Stimulated activated CD4-positive, alpha-beta T cell treated with anti-CD3 and anti-CD28 coated beads, Interleukin-1b, Interleukin-23, amount 100 ng/mL, for 48 hours (primary cell): ENCODE measurements around the gene RPS18.
A peak's percentile ranks its signal among the peaks of the same experiment; 100 is the strongest.

Source experiments
- DNase-seq: peaks from one replicate; pipeline ENCODE4 v3.0.0-alpha.2; 2020

The RPS18 gene

DNA sequence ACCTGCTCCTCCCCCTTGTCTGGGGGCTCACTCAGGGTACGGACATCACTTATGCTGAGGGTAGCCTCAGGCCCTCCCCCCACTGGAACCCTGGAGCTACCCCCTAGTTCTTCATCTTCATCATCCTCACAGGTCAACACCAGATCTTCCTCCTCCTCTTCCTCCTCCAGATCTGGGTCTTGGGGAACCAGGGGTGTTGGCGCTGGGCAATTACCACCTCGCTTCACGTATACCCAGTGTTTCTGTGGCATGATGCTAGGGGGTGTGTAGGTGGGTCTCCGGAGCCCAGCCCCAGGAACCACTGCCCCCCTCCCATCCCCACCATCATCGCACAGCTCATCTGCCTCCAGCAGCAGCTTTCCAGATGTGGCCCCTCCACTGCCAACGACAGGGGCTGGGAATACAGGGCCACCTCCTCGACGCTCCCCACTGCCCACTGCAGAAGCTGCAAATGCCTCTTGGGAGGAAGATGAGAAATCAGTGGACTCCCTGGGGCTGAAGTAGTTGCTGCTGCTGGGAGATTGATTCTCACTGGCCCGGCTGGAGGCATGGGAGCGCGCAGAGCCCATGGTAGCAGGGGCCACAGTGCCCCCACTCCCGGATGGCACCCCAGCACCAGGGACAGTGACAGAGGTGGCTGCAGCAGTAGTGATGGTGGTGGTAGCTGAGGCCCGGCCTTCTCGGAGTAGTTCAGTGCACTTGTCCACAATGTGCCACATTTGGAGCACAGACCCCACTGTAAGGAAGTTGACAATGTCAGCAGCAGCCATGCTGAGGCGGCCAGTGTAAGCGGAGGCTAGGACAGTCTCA is 44.1 kb downstream of the RPS18 start:
- DNase-seq = no peak

DNA sequence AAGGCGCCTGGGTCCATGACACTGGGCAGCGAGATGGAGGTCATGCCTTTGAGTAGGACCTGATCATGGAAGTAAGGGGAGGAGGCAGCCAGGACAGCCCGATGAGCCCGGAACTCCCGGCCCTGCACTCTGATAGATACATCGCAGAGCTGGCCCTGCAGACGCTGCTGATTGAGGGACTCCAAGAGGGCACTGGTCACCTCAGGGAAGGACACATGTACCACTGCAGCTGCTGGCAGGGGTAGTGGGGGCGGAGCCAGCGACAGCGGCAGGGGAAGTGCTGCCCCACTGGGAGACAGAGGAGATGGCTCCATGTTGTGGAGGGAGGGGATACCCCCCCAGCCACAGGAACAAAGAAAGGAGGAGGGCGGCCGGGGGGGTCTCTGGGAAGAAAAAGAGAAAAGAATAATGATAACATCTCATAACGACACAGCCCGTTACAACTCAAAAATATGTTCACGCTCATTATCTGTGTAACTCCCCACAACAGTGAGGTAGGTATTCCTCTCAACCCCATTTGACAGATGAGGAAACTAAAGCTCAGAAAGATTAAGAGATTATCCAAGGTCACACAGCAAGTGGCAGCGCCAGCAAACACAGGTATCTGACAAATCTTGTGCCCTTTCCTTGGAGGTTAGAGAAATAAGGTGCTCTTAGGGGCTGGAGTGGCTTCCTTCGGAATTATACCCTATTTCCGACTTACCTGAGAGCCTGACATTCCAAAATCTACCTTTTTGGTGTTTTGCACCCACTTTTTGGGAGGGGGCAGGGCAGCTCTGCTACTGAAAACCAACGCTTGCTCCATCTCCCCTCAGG is 44.9 kb downstream of the RPS18 start:
- no peak for DNase-seq

DNA sequence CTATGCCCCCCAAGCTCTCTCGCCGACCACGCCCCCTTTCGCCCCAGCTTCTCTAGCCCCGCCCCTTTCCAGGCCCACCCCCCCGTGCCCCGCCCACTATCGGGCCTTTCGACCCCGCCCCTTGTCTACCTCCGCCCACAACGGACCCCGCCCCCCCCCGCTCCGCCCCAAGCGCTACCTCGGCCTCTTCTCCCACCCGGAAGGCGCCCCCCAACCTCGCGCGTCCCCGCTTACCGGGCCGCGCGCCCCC is 45.5 kb downstream of the RPS18 start:
- DNase-seq = no peak

DNA sequence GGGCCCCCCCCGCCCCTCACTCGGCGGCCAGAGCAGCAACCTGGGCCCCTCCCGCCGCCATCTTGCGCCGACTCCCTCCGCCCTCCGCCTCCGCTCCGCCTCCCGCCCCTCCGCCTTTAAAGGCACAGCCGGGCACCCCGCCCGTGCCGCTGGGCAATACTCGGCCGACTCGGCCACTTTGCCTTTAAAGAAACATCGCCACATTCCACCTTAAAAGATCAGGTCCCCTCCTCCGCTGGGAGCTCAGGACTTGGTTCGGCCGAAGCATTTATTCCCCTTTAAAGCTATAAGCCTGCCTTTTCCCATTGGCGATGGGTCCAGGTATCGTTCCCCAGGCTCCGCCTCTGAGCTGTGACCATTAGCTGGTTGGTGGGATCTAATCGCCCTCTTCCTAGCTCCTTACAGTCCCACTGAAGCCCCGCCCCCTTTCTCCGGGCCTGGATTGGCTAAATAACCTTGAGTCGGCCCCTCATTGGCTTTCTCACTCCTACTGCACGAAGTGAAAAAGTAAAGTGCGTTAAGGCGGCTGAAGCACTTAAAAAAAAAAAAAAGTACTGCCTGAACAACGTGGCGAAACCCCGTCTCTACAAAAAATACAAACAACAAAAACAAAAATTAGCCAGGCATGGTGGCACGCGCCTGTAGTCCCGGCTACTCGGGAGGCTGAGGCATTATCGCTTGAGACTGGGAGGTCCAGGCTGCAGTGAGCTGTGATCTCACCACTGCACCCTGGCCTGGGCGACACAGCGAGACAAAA is 46.0 kb downstream of the RPS18 start, which contains the start of gene ZBTB22:
ZBTB22 (minus strand) TSS at position 76 of the 757 bp plus-strand sequence. CDS start 828 bp downstream, outside the sequence.
- DNase-seq = peak; percentile 96

DNA sequence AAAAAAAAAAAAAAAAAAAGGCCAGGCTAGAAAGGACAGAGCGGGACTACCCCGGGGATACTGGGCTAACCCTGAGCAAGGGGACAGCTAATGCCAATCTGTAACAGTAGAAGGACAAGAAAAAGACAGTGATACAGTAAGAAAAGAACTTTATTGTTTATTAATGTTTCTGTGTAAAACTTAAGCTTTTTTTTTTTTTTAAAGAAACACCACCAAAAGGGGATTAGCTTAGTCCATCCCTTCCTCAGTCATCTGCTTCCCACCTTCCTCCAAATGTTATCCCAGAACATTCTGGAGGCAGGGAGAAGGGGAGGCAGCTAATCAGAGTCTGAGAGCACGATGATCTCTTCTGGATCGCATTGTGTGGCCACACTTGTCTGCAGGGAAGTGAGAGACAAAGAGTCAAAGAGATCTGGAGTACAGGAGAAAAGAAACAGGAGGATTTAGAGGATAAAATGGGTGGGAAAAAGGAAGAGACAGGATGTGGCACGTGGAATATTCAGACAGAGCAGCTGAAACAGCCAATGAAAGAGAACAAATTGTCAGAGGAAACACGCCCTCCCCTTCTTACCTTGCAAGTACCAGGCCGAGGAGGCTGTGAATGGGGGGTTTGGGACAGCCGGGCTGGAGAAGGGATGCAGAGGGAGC is 46.7 kb downstream of the RPS18 start:
- no peak for DNase-seq

DNA sequence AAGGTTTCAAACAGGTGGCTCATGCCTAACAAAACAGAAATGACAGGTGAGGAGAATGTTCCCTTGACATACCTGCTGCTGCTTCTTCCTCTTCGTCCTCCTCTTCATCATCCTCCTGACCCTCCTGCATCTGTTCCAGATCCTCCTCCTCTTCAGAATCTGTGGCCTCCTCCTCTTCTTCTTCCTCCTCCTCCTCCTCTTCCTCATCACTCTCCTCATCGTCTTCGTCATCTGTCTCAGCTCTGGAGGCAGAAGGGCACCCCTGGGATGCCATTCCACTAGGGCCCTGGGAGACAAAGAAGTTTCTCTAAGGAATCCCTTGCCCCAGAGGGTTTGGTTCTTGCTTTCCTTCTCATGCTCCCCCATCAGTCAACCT is 48.1 kb downstream of the RPS18 start:
- no peak for DNase-seq

DNA sequence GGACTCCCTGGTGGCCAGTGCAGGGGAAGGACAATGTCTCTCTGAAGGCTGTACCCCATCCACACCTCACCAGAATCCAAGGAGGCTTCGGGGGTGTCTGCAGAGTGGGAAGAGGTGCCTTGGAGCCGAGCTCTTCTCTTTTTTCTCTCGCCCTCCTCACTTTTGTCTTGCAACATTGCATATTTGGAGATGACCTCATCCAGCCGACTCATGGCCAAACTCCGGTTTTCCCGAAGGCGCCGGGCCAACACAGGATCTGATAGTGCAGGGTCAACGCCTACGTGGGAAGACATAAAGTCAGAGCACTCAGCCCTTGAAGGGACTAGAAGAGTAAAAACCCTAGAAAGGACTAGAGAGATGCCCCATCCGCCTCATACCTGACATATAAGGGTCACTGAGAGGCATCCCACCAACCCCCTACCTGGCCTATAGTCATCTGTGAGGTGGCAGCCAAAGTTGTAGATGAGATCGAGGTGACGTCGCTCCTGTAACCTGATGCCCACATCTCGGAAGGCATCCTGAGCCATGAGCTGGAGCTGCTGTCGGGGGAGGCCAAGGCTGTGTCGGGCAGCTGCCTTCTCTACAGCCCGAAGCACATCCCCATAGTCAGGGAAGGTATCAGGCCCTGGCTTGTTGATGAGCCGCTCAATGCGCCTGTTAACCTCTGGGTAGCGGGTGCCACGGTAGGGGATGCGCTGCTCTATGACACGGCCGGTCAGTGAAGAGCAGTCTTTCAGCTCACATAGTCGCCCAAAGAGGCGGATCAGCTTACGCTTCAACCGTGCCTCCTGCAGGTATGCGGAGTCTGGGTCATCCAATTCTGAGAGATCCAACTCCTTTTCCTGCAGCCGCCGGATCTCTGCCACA is 48.7 kb downstream of the RPS18 start:
- no peak for DNase-seq

DNA sequence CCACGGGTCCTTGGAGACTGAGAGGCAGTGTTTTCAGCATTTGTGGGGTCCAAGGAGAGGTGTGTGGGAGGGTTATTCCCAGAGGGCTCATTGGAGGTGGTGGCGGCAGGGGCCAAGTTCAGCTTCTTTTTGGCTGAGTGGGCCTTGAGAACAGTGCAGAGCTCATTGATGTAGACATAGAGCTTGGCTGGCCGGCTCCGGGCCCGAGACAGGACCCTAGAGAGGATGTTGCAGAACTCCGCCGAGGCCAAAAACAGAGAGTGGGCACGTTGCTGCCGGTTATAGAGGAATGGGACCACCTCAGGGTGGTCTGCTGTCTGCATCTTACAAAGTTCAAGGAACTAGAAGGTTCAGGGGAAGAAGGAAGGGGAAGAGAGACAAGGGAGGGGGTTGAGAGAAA is 49.4 kb downstream of the RPS18 start:
- no peak for DNase-seq

DNA sequence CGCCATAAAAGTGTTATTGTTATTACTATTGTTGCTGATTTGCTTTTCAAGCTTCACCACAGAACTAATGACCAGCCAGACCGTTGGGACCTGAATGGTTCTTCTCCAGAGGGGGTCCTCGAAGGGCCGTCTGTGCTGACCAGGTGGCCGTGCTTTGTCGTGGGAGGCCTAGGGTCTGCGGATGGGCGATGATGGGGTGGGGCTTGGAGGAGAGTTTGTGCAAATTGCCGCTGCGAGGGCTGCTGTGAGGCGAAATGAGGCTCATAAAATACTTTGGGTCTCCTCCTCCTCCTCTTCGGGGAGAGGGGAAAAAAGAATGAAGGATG is 51.7 kb downstream of the RPS18 start:
- no peak for DNase-seq

DNA sequence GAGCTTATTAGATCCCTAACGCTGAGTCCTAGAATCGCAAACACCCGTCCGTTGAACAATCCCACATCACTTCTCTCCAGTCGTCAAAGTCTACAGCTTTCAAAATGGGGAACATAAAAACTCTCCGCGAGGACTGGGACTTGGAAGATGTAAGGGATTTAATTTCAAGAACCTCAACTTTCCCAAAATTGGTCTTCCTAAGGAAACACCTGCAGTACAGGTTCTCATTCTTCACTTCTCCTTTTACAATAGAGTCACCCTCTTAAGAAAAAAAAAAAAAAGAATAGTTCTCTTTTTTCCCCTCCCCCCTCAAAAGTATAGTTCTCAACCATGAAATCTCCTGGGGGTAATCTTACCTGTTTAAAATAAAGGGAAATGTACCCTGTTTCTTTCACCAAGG is 52.2 kb downstream of the RPS18 start:
- DNase-seq = no peak
